Upper lobe of left lung (tissue), 6 donors: Measurements from ENCODE around the gene BEX3. TPM values are rescaled to one million over a fixed set of nuclear protein-coding genes. Genes with fewer than 3 reads are reported as not detected.
"Not testable (repeated sequence)": the region's sequence is repeated elsewhere in the genome, so short reads cannot be mapped to it uniquely, and the experiment has no call there.

Experiments
- ATAC-seq, 2 donors: fragments of 200-7000 bp; cut with Tn5 transposase; one replicate each; pipeline ENCODE4 v1.9.1; 2022; ENCODE audit warnings: mild to moderate bottlenecking in 2 of 2, moderate library complexity in 2 of 2; ENCODE audit not compliant: low FRiP score in 2 of 2
- DNase-seq, 2 donors: peaks; one replicate each; pipeline ENCODE4 v3.0.0-alpha.2; 2019 to 2020
- H3K27ac ChIP-seq, 4 donors: fragments of 200-600 bp; sonication (generic); one replicate each; pipeline ENCODE4 v1.5.1; 2016 to 2019
- H3K27me3 ChIP-seq, 4 donors: fragments of 200-600 bp; sonication (generic); one replicate each; pipeline ENCODE4 v1.5.1; 2017 to 2019
- H3K36me3 ChIP-seq, 4 donors: fragments of 200-600 bp; sonication (generic); one replicate each; pipeline ENCODE4 v1.5.1; 2016 to 2019
- H3K4me1 ChIP-seq, 4 donors: fragments of 200-600 bp; sonication (generic); one replicate each; pipeline ENCODE4 v1.5.1; 2018 to 2019
- H3K4me3 ChIP-seq, 4 donors: fragments of 200-600 bp; sonication (generic); one replicate each; pipeline ENCODE4 v1.5.1; 2017 to 2019; ENCODE audit warnings: mild to moderate bottlenecking in 2 of 4, moderate library complexity in 1 of 4
- H3K9me3 ChIP-seq, 4 donors: fragments of 200-600 bp; sonication (generic); one replicate each; pipeline ENCODE4 v1.5.1; 2018 to 2019
- CTCF ChIP-seq, 6 experiments: fragments of 450-650 bp in 4 of 6; fragments of 200-600 bp in 2 of 6; sonication (generic) in 2 of 6; IDR thresholded peaks; one replicate each; pipeline ENCODE4 v1.5.1; 2016 to 2019; ENCODE audit warnings: antibody characterized with exemption in 6 of 6
- EP300 ChIP-seq, 4 donors: sonication (generic); formaldehyde crosslinking; IDR thresholded peaks; one replicate each; pipeline ENCODE4 v1.5.1; 2017; ENCODE audit warnings: antibody characterized with exemption in 4 of 4, control low read depth in 2 of 4
- POLR2A ChIP-seq, 4 donors: fragments of 450-650 bp; IDR thresholded peaks; one replicate each; pipeline ENCODE4 v1.5.1; 2016 to 2017; ENCODE audit warnings: antibody characterized with exemption in 4 of 4, mild to moderate bottlenecking in 2 of 4
- POLR2AphosphoS5 ChIP-seq, 2 donors: sonication (generic); formaldehyde crosslinking; IDR thresholded peaks; one replicate each; pipeline ENCODE4 v1.5.1; 2017; ENCODE audit warnings: antibody characterized with exemption in 2 of 2
- WGBS, 2 donors: methylation state at CpG; one replicate each; pipeline ENCODE4 v1.1.5; 2017 to 2018; 5-methylcytosine and 5-hydroxymethylcytosine counted together
- total RNA-seq, 6 donors: library from RNA; depleted of rRNA in 4 of 6; stranded (reverse); fragments of >200 nt in 4 of 6; gene quantifications; one replicate each; pipeline versions ENCODE4 v1.1.0 to v1.2.1, GENCODE V29; 2016 to 2021
- donor health status: DM: no; HTN: no; CAD: no; lungs with moderate emphysema.
- donor health status: DM: no; HTN: yes; CAD: no; lungs with severe emphysema.

Gene BEX3
- total RNA-seq, 6 donors from 2014 or later, result 89.4 to 204 (median 142) TPM

GRCh38 chrX:103405009-103405333 is 28.6 kb downstream of the BEX3 start:
- H3K9me3 ChIP-seq, result no peaks in the 10 kb centered on the region
- peak overlapping the region; percentile 30 to 61 (median 36) for H3K27ac ChIP-seq
- H3K36me3 ChIP-seq, result no peaks in the 10 kb centered on the region
- TF ChIP-seq POLR2AphosphoS5 (IDR thresholded peaks at IDR 0.05), result no peak
- H3K4me1 ChIP-seq, result peaks cover 0 to 3% (median 0%) of the 10 kb centered on the region in 4 donors
- ATAC-seq (peak in 1 of 2 donors; percentile 47), DNase-seq (no peak)
- H3K4me3 ChIP-seq, result peak overlapping the region in 3 of 4 donors; percentile 40 to 55 (median 49)
- H3K27me3 ChIP-seq, result no peaks in the 10 kb centered on the region
- WGBS, 2 donors, result 24% methylated on average over 7 of the region's 7 CpGs; no CpG with 5 or more reads in 1 of the 2 donors

GRCh38 chrX:103406256-103406655 is 29.9 kb downstream of the BEX3 start:
- H3K9me3 ChIP-seq, result no peaks in the 10 kb centered on the region
- TF ChIP-seq POLR2A (IDR thresholded peaks at IDR 0.05) (no peak), POLR2AphosphoS5 (IDR thresholded peaks at IDR 0.05) (no peak), CTCF (IDR thresholded peaks at IDR 0.05) (no peak), EP300 (IDR thresholded peaks at IDR 0.05) (no peak)
- no peak for ATAC-seq
- H3K27me3 ChIP-seq, result no peaks in the 10 kb centered on the region
- no peak overlapping the region for H3K4me3 ChIP-seq
- no peak for DNase-seq
- WGBS, 2 donors, result 73 to 90% methylated on average over 1 of the region's 1 CpG
- no peak overlapping the region for H3K27ac ChIP-seq
- peaks cover 0 to 3% (median 0%) of the 10 kb centered on the region in 4 donors for H3K4me1 ChIP-seq
- H3K36me3 ChIP-seq, result no peaks in the 10 kb centered on the region

- DNase-seq (no peak), ATAC-seq (no peak)
- H3K4me3 ChIP-seq, result no peak overlapping the region
- H3K36me3 ChIP-seq, result no peaks in the 10 kb centered on the region
- no peaks in the 10 kb centered on the region for H3K9me3 ChIP-seq
- no peak overlapping the region for H3K27ac ChIP-seq
- H3K27me3 ChIP-seq, result no peaks in the 10 kb centered on the region
- TF ChIP-seq CTCF (IDR thresholded peaks at IDR 0.05) (no peak), POLR2AphosphoS5 (IDR thresholded peaks at IDR 0.05) (no peak), EP300 (IDR thresholded peaks at IDR 0.05) (no peak), POLR2A (IDR thresholded peaks at IDR 0.05) (no peak)
- WGBS, 2 donors, result 86 to 97% methylated on average over 2 of the region's 2 CpGs
- peaks cover 0 to 3% (median 0%) of the 10 kb centered on the region in 4 donors for H3K4me1 ChIP-seq
These were observed 31.4 kb downstream of the BEX3 start for GRCh38 chrX:103407776-103408175.

- not testable (repeated sequence) for H3K9me3 ChIP-seq, H3K36me3 ChIP-seq, H3K4me1 ChIP-seq, DNase-seq, ATAC-seq, H3K4me3 ChIP-seq, H3K27ac ChIP-seq, H3K27me3 ChIP-seq
- 89 to 100% methylated on average over 2 of the region's 2 CpGs for WGBS, 2 donors
These were observed 35.4 kb downstream of the BEX3 start for GRCh38 chrX:103411721-103412120.

- Histone ChIP-seq H3K36me3 (no peaks in the 10 kb centered on the region), H3K27ac (no peak overlapping the region), H3K9me3 (no peaks in the 10 kb centered on the region), H3K4me3 (no peak overlapping the region), H3K4me1 (no peaks in the 10 kb centered on the region), H3K27me3 (no peaks in the 10 kb centered on the region)
- ATAC-seq, result no peak
- WGBS, 2 donors, result 76% methylated on average over 8 of the region's 8 CpGs; no CpG with 5 or more reads in 1 of the 2 donors
- TF ChIP-seq EP300 (IDR thresholded peaks at IDR 0.05) (no peak), POLR2A (IDR thresholded peaks at IDR 0.05) (no peak), POLR2AphosphoS5 (IDR thresholded peaks at IDR 0.05) (no peak), CTCF (IDR thresholded peaks at IDR 0.05) (no peak)
- DNase-seq, result no peak
These were observed 37.5 kb downstream of the BEX3 start for GRCh38 chrX:103413705-103414387.

GRCh38 chrX:103414561-103414960 is 38.2 kb downstream of the BEX3 start:
- TF ChIP-seq POLR2AphosphoS5 (IDR thresholded peaks at IDR 0.05), result no peak
- TF ChIP-seq POLR2A (IDR thresholded peaks at IDR 0.05), result no peak
- TF ChIP-seq CTCF (IDR thresholded peaks at IDR 0.05), result no peak
- no peak for TF ChIP-seq EP300 (IDR thresholded peaks at IDR 0.05)
- H3K27me3 ChIP-seq, result no peaks in the 10 kb centered on the region

More at GRCh38 chrX:103414561-103414960, 38.2 kb downstream of the BEX3 start:
- no peaks in the 10 kb centered on the region for H3K4me1 ChIP-seq
- no peak for ATAC-seq
- 65 to 100% methylated on average over 1 to 4 of the region's 7 CpGs for WGBS, 2 donors
- no peaks in the 10 kb centered on the region for H3K36me3 ChIP-seq
- no peak for DNase-seq
- no peak overlapping the region for H3K4me3 ChIP-seq
- H3K27ac ChIP-seq, result no peak overlapping the region
- H3K9me3 ChIP-seq, result no peaks in the 10 kb centered on the region
